ENCODE results near the gene CMTM1. TPM values are rescaled to one million over a fixed set of nuclear protein-coding genes. Genes with fewer than 3 reads are reported as not detected.
"Not testable (repeated sequence)": the region's sequence is repeated elsewhere in the genome, so short reads cannot be mapped to it uniquely, and the experiment has no call there.

The CMTM1 gene
- polyA plus RNA-seq, 2 donors = 0.14 to 0.22 TPM

DNA sequence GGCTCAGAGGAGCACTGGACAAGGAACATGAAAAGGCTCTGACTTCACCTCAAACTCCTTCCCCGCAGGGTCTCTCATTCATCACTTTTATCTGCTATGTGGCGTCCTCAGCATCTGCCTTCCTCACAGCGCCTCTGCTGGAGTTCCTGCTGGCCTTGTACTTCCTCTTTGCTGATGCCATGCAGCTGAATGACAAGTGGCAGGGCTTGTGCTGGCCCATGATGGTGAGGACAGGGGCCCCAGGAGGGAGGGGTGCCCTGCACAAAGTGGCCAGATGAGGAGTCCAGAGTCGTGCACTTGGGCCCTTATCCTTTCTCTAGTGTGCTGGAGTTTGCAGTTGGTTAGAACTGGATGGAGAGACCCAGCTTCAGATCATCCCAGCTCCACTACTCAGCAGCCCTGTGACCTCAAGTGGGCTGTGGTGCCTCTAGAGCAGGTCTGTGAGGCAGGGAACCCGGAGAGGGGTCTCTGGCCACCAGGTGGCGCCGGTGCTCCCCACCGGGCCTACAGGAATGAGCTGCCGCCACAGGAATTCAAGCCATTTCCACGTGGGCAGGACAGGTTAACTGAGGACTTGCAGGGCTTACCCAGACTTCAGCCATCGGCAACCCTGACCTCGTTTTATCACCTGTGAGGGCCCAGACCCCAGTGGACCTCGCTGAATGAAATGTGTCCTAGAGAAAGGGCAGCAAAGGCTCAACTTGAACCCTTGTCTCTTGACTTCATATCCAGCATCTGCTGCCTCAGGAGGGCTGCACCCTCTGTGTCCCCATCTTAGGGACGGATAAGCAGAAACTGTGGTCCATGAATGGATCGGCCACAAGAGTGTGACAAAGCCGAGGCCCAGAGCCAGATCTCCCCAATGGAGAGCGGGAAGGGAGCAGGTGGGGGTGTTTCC lies 42.3 kb downstream of the CMTM1 start:
- H3K4me3 ChIP-seq (ENCODE audit: low read depth in 1 of 2, low read length in 2 of 2) = no peak overlapping the region
- peaks cover 3 to 13% of the 10 kb centered on the region in 2 donors for H3K4me1 ChIP-seq (ENCODE audit: control insufficient read depth in 2 of 2, insufficient read depth in 2 of 2, low read length in 1 of 2)
- no peaks in the 10 kb centered on the region for H3K27me3 ChIP-seq (ENCODE audit: control insufficient read depth in 1 of 2, insufficient read depth in 2 of 2, low read length in 2 of 2)
- no peaks in the 10 kb centered on the region for H3K9me3 ChIP-seq (ENCODE audit: control insufficient read depth in 2 of 2, insufficient read depth in 1 of 2, low read depth in 1 of 2, low read length in 1 of 2)
- 28 to 31% methylated on average over 17 of the region's 17 CpGs for WGBS, 2 donors
- H3K36me3 ChIP-seq (ENCODE audit: control insufficient read depth in 2 of 2, insufficient read depth in 2 of 2, low read length in 1 of 2) = peaks cover 0 to 19% of the 10 kb centered on the region in 2 donors
- H3K27ac ChIP-seq (ENCODE audit: low read depth in 2 of 2, low read length in 1 of 2) = no peak overlapping the region

DNA sequence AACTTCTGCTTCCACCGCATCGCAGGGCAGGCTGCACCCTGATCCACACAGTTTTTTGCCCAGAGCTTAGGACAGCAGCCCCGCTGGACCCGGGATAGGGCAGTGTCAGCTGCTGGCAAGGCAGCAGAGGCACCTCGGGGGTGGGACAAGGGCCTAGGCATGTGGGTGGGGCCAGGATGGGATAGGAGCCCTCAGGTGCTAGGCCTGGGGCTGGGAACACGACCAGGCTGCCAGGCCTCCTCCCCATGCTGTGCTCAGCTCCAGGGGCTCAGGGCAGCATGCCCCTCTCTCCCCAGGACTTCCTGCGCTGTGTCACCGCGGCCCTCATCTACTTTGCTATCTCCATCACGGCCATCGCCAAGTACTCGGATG lies 42.9 kb downstream of the CMTM1 start:
- Histone ChIP-seq H3K27ac (ENCODE audit: low read depth in 2 of 2, low read length in 1 of 2) (no peak overlapping the region), H3K36me3 (ENCODE audit: control insufficient read depth in 2 of 2, insufficient read depth in 2 of 2, low read length in 1 of 2) (peaks cover 0 to 19% of the 10 kb centered on the region in 2 donors), H3K4me1 (ENCODE audit: control insufficient read depth in 2 of 2, insufficient read depth in 2 of 2, low read length in 1 of 2) (peaks cover 3 to 13% of the 10 kb centered on the region in 2 donors), H3K27me3 (ENCODE audit: control insufficient read depth in 1 of 2, insufficient read depth in 2 of 2, low read length in 2 of 2) (no peaks in the 10 kb centered on the region), H3K9me3 (ENCODE audit: control insufficient read depth in 2 of 2, insufficient read depth in 1 of 2, low read depth in 1 of 2, low read length in 1 of 2) (no peaks in the 10 kb centered on the region), H3K4me3 (ENCODE audit: low read depth in 1 of 2, low read length in 2 of 2) (no peak overlapping the region)
- WGBS, 2 donors = 76 to 78% methylated on average over 12 of the region's 12 CpGs

DNA sequence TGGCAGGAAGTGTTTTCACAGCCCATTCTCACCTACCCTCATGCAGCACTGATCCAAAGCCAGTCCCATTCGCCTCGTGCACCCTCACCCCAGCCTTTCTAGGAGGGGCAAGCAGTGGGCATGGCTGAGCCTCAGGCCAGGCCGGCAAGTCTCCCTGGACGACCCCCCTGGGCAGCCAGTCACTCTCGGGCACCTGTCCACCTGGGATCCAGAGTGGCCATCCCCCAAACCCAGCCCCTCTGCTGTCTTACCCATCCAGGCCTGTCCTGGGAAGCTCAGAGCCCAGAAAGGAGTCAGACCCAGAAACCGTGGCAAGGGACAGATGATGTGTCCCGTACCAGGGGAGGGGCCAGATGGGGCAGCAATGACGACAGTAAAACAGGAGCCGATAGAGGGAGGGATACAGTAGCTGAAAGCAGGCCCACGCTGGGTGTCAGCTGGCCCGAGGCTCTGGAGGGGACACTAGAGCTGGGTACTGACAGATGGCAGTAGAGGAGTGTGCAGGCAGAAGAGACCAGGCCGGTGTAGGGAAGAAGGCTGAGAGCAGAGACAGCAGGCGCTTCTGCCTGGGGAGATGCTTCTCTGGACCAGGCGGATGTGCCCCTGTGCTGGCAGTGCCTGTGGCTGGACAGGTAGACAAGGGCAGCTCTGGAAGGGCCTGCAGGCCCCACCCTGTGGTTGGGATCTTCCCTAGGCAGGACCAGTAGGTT lies 44.0 kb downstream of the CMTM1 start:
- H3K36me3 ChIP-seq (ENCODE audit: control insufficient read depth in 2 of 2, insufficient read depth in 2 of 2, low read length in 1 of 2) = peaks cover 0 to 19% of the 10 kb centered on the region in 2 donors
- peaks cover 3 to 13% of the 10 kb centered on the region in 2 donors for H3K4me1 ChIP-seq (ENCODE audit: control insufficient read depth in 2 of 2, insufficient read depth in 2 of 2, low read length in 1 of 2)
- no peak overlapping the region for H3K4me3 ChIP-seq (ENCODE audit: low read depth in 1 of 2, low read length in 2 of 2)
- no peaks in the 10 kb centered on the region for H3K27me3 ChIP-seq (ENCODE audit: control insufficient read depth in 1 of 2, insufficient read depth in 2 of 2, low read length in 2 of 2)
- no peak overlapping the region for H3K27ac ChIP-seq (ENCODE audit: low read depth in 2 of 2, low read length in 1 of 2)
- WGBS, 2 donors = 86 to 89% methylated on average over 14 of the region's 14 CpGs
- H3K9me3 ChIP-seq (ENCODE audit: control insufficient read depth in 2 of 2, insufficient read depth in 1 of 2, low read depth in 1 of 2, low read length in 1 of 2) = no peaks in the 10 kb centered on the region

DNA sequence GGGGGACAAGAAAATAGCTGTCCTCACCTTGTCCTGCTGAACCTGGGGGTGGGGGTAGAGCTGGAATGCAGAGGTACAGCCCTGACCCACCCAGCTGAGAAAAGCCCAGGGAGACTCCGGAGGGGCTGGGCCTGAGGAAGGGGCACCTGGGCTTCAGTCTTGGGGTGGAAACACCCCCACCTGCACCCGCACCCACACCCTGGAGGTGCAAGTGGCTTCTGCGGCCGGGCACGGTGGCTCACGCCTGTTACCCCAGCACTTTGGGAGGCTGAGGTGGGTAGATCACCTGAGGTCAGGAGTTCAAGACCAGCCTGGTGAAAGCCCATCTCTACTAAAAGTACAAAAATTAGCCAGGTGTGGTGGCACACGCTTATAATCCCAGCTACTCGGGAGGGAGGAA lies 45.7 kb downstream of the CMTM1 start:
- H3K27ac ChIP-seq (ENCODE audit: low read depth in 2 of 2, low read length in 1 of 2); H3K4me1 ChIP-seq (ENCODE audit: control insufficient read depth in 2 of 2, insufficient read depth in 2 of 2, low read length in 1 of 2); H3K27me3 ChIP-seq (ENCODE audit: control insufficient read depth in 1 of 2, insufficient read depth in 2 of 2, low read length in 2 of 2); H3K9me3 ChIP-seq (ENCODE audit: control insufficient read depth in 2 of 2, insufficient read depth in 1 of 2, low read depth in 1 of 2, low read length in 1 of 2); H3K4me3 ChIP-seq (ENCODE audit: low read depth in 1 of 2, low read length in 2 of 2): not testable (repeated sequence)
- 92 to 94% methylated on average over 8 of the region's 8 CpGs for WGBS, 2 donors
- peaks cover 0 to 21% of the 10 kb centered on the region in 2 donors for H3K36me3 ChIP-seq (ENCODE audit: control insufficient read depth in 2 of 2, insufficient read depth in 2 of 2, low read length in 1 of 2)

DNA sequence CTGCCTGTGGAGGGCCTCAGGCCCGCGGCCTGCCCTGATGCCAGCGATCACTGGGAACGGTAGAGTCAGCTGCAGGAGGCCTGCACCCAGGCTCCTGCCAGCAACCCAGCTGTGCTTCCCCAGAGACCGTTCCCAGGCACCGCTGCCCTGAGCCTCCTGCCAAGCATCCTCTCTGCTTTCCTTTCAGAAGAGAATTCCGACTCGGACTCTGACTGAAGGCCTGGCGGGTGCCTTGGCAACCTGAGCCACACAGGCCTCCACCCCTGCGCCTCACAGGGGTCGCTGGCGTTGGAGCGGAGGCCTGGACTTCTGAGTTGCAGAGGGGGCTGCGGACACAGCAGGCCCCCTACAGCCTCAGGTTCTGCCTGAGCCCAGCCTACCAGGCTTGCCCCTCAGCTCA lies 46.2 kb downstream of the CMTM1 start:
- H3K27ac ChIP-seq (ENCODE audit: low read depth in 2 of 2, low read length in 1 of 2) = no peak overlapping the region
- peaks cover 0 to 4% of the 10 kb centered on the region in 2 donors for H3K4me1 ChIP-seq (ENCODE audit: control insufficient read depth in 2 of 2, insufficient read depth in 2 of 2, low read length in 1 of 2)
- 76 to 89% methylated on average over 14 of the region's 14 CpGs for WGBS, 2 donors
- H3K36me3 ChIP-seq (ENCODE audit: control insufficient read depth in 2 of 2, insufficient read depth in 2 of 2, low read length in 1 of 2) = peaks cover 0 to 21% of the 10 kb centered on the region in 2 donors
- H3K4me3 ChIP-seq (ENCODE audit: low read depth in 1 of 2, low read length in 2 of 2) = no peak overlapping the region
- H3K9me3 ChIP-seq (ENCODE audit: control insufficient read depth in 2 of 2, insufficient read depth in 1 of 2, low read depth in 1 of 2, low read length in 1 of 2) = no peaks in the 10 kb centered on the region
- H3K27me3 ChIP-seq (ENCODE audit: control insufficient read depth in 1 of 2, insufficient read depth in 2 of 2, low read length in 2 of 2) = no peaks in the 10 kb centered on the region

DNA sequence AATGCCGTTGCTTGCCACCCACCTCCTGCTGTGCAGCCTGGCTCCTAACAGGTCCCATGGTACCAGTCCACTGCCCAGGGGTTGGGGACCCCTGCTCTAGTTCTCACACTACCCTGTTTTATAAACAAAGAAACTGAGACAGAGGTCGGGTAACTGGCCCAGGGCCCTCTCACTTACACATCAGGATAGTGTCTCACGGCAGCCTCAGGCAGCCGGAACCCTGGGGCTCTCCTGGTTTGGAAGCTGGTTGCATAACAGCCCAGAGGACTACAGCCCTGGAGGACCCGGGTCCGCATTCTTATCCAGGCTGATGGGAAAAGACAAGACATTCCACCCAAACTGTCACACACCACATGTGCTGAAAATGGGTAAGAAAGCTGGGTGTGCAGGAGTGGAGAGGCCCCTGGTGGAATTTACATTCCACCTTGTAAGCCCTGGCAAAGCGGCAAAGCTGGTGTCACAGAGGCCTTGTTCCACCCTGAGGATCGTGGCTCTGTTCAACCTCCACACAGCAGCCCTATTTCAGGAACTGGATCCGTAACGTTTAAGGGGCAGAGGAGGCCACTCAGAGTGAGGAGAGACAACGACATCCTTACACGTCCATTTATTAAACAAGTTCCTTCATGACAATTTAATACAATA lies 48.0 kb downstream of the CMTM1 start:
- no peaks in the 10 kb centered on the region for H3K27me3 ChIP-seq (ENCODE audit: control insufficient read depth in 1 of 2, insufficient read depth in 2 of 2, low read length in 2 of 2)
- WGBS, 2 donors = 83 to 89% methylated on average over 12 of the region's 12 CpGs
- no peak overlapping the region for H3K27ac ChIP-seq (ENCODE audit: low read depth in 2 of 2, low read length in 1 of 2)
- H3K4me1 ChIP-seq (ENCODE audit: control insufficient read depth in 2 of 2, insufficient read depth in 2 of 2, low read length in 1 of 2) = peaks cover 0 to 12% of the 10 kb centered on the region in 2 donors
- peaks cover 0 to 21% of the 10 kb centered on the region in 2 donors for H3K36me3 ChIP-seq (ENCODE audit: control insufficient read depth in 2 of 2, insufficient read depth in 2 of 2, low read length in 1 of 2)
- H3K9me3 ChIP-seq (ENCODE audit: control insufficient read depth in 2 of 2, insufficient read depth in 1 of 2, low read depth in 1 of 2, low read length in 1 of 2) = no peaks in the 10 kb centered on the region
- no peak overlapping the region for H3K4me3 ChIP-seq (ENCODE audit: low read depth in 1 of 2, low read length in 2 of 2)

DNA sequence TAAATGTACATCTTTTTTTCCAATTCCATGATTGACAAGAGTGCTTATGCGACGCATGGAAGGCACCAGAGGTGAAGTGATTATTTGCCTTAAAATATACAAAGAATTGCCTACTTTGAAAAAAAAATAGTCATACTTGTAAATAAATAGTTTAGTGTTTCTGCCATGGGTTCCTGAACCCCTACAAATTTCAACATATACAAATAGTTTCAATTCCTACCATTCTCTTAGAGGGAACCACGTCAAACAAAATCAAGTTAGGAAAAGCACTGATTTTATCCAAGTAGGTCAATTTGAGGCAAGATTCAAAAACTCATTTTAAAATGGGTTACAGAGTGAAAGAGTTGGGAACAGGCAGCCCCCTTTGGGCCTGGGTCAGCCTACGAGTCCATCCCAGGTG lies 49.9 kb downstream of the CMTM1 start:
- WGBS, 2 donors = 95% methylated on average over 4 of the region's 4 CpGs
- Histone ChIP-seq H3K9me3 (ENCODE audit: control insufficient read depth in 2 of 2, insufficient read depth in 1 of 2, low read depth in 1 of 2, low read length in 1 of 2) (no peaks in the 10 kb centered on the region), H3K4me3 (ENCODE audit: low read depth in 1 of 2, low read length in 2 of 2) (no peak overlapping the region), H3K4me1 (ENCODE audit: control insufficient read depth in 2 of 2, insufficient read depth in 2 of 2, low read length in 1 of 2) (peaks cover 0 to 12% of the 10 kb centered on the region in 2 donors), H3K27ac (ENCODE audit: low read depth in 2 of 2, low read length in 1 of 2) (no peak overlapping the region), H3K27me3 (ENCODE audit: control insufficient read depth in 1 of 2, insufficient read depth in 2 of 2, low read length in 2 of 2) (no peaks in the 10 kb centered on the region), H3K36me3 (ENCODE audit: control insufficient read depth in 2 of 2, insufficient read depth in 2 of 2, low read length in 1 of 2) (peaks cover 0 to 18% of the 10 kb centered on the region in 2 donors)

DNA sequence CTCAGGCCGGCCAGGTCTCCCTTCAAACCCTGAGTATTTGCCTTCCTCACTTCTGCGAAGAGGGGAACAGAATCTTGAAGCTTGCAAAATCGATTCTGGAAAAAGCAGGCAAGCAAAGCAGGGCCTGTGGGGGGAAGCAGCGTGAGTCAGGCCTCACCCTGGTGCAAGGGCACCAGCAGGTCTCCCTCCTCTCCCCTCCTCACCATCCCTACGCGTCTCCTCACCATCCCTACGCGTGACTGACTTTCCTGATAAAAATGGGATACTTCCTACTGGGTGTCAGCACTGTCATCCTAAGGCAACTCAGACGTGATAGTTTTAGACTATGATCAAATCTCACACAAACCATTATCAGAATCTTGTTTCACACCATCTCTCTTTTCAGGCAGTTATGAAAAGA lies 50.4 kb downstream of the CMTM1 start:
- H3K9me3 ChIP-seq (ENCODE audit: control insufficient read depth in 2 of 2, insufficient read depth in 1 of 2, low read depth in 1 of 2, low read length in 1 of 2) = no peaks in the 10 kb centered on the region
- WGBS, 2 donors = 78 to 79% methylated on average over 9 of the region's 9 CpGs
- no peaks in the 10 kb centered on the region for H3K27me3 ChIP-seq (ENCODE audit: control insufficient read depth in 1 of 2, insufficient read depth in 2 of 2, low read length in 2 of 2)
- peaks cover 0 to 18% of the 10 kb centered on the region in 2 donors for H3K36me3 ChIP-seq (ENCODE audit: control insufficient read depth in 2 of 2, insufficient read depth in 2 of 2, low read length in 1 of 2)
- no peak overlapping the region for H3K27ac ChIP-seq (ENCODE audit: low read depth in 2 of 2, low read length in 1 of 2)
- peaks cover 0 to 12% of the 10 kb centered on the region in 2 donors for H3K4me1 ChIP-seq (ENCODE audit: control insufficient read depth in 2 of 2, insufficient read depth in 2 of 2, low read length in 1 of 2)
- no peak overlapping the region for H3K4me3 ChIP-seq (ENCODE audit: low read depth in 1 of 2, low read length in 2 of 2)

DNA sequence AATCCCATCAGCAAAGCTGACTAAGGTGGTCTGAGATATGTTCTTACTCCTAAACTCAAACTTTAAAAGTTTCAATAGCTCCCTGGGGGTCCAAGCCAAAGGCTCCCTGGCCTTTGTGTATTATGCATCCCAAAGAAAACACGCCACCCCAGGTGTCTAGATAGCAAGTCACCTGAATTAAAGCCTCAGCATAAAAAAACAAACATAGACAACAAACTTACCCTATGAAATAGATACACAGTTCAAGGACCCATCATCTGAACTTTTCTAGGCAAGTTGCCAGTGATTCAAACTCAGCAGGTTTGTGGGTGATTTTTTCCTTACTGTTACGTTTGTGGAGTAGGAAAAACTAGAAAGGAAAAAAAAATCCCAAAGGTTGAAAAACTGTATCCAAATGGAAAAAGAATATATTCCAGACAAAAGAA lies 50.8 kb downstream of the CMTM1 start:
- H3K36me3 ChIP-seq (ENCODE audit: control insufficient read depth in 2 of 2, insufficient read depth in 2 of 2, low read length in 1 of 2) = peaks cover 0 to 22% of the 10 kb centered on the region in 2 donors
- H3K9me3 ChIP-seq (ENCODE audit: control insufficient read depth in 2 of 2, insufficient read depth in 1 of 2, low read depth in 1 of 2, low read length in 1 of 2) = no peaks in the 10 kb centered on the region
- no peak overlapping the region for H3K4me3 ChIP-seq (ENCODE audit: low read depth in 1 of 2, low read length in 2 of 2)
- WGBS, 2 donors = 76 to 78% methylated on average over 2 of the region's 2 CpGs
- H3K4me1 ChIP-seq (ENCODE audit: control insufficient read depth in 2 of 2, insufficient read depth in 2 of 2, low read length in 1 of 2) = peaks cover under 1 to 12% of the 10 kb centered on the region in 2 donors
- H3K27ac ChIP-seq (ENCODE audit: low read depth in 2 of 2, low read length in 1 of 2) = no peak overlapping the region
- H3K27me3 ChIP-seq (ENCODE audit: control insufficient read depth in 1 of 2, insufficient read depth in 2 of 2, low read length in 2 of 2) = no peaks in the 10 kb centered on the region
